ENCODE results near the gene IL10RA.

DNA sequence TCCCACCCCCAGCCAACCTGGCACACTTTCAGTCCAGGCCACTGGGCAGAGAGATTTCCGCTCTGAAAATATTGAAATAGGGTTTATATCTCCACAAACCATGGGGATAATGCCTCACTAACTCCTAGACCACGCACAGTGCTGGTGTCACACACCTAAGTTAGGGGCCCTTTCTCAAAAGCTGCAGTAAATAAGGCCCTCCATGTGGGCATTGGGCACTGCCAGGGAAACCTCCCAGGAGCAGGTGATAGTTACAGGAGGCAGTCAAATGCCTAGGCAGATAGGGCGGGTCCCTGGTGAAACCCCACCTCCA, 3.1 kb upstream of the IL10RA start:
- TF ChIP-seq, protein P1, sequence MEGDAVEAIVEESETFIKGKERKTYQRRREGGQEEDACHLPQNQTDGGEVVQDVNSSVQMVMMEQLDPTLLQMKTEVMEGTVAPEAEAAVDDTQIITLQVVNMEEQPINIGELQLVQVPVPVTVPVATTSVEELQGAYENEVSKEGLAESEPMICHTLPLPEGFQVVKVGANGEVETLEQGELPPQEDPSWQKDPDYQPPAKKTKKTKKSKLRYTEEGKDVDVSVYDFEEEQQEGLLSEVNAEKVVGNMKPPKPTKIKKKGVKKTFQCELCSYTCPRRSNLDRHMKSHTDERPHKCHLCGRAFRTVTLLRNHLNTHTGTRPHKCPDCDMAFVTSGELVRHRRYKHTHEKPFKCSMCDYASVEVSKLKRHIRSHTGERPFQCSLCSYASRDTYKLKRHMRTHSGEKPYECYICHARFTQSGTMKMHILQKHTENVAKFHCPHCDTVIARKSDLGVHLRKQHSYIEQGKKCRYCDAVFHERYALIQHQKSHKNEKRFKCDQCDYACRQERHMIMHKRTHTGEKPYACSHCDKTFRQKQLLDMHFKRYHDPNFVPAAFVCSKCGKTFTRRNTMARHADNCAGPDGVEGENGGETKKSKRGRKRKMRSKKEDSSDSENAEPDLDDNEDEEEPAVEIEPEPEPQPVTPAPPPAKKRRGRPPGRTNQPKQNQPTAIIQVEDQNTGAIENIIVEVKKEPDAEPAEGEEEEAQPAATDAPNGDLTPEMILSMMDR (IDR thresholded peaks at IDR 0.05) = no peak
- TF ChIP-seq POLR2A (IDR thresholded peaks at IDR 0.05) (no peak), POLR2AphosphoS5 (IDR thresholded peaks at IDR 0.05) (no peak)

Data from breast epithelium (tissue), 3 donors.